Kidney epithelial cell (primary cell): ENCODE results near the gene REXO1. TPM values are rescaled to one million over a fixed set of nuclear protein-coding genes. Genes with fewer than 3 reads are reported as not detected.

Experiments
- DNase-seq: peaks from one replicate; pipeline ENCODE4 v3.0.0-alpha.2; 2010; ENCODE audit warnings: low read depth
- H3K27me3 ChIP-seq: 2 replicates; pipeline ENCODE4 v1.6.0; 2011; ENCODE audit warnings: low read length; ENCODE audit not compliant: control insufficient read depth, insufficient read depth
- H3K36me3 ChIP-seq: 2 replicates; pipeline ENCODE4 v1.5.1; 2011; ENCODE audit warnings: low read length; ENCODE audit not compliant: control insufficient read depth, insufficient read depth
- H3K4me3 ChIP-seq: 2 replicates; pipeline ENCODE4 v1.5.1; 2011; ENCODE audit warnings: low read depth, mild to moderate bottlenecking, control low read depth, low read length
- CTCF ChIP-seq: IDR thresholded peaks from 2 replicates; pipeline ENCODE4 v1.5.1; 2011; ENCODE audit warnings: mild to moderate bottlenecking, moderate library complexity, low read length, control low read depth, inconsistent platforms; ENCODE audit not compliant: insufficient read depth, poor library complexity, severe bottlenecking
- total RNA-seq: library from RNA; depleted of rRNA; stranded (reverse); fragments of >200 nt; gene quantifications from 2 replicates; pipeline ENCODE4 v1.2.3, GENCODE V29; 2015

The REXO1 gene
- total RNA-seq, 1 donor from 2014 or later: 18.8 TPM

- Histone ChIP-seq H3K36me3 (no peaks in the 10 kb centered on the region), H3K4me3 (no peak overlapping the region), H3K27me3 (no peaks in the 10 kb centered on the region)
- TF ChIP-seq CTCF: no peak
- no peak for DNase-seq
Observed at GRCh38 chr19:1849886-1850398, 1.7 kb upstream of the REXO1 start.

- H3K4me3 ChIP-seq: no peak overlapping the region
- no peaks in the 10 kb centered on the region for H3K36me3 ChIP-seq
- no peak for TF ChIP-seq CTCF
- no peak for DNase-seq
- H3K27me3 ChIP-seq: no peaks in the 10 kb centered on the region
Observed at GRCh38 chr19:1849132-1849474, 820 bp upstream of the REXO1 start.

GRCh38 chr19:1847684-1848398 is 442 bp downstream of the REXO1 start:
- Histone ChIP-seq H3K27me3 (no peaks in the 10 kb centered on the region), H3K4me3 (peak overlapping the region; percentile 58), H3K36me3 (no peaks in the 10 kb centered on the region)
- no peak for TF ChIP-seq CTCF
- DNase-seq: no peak

DNA sequence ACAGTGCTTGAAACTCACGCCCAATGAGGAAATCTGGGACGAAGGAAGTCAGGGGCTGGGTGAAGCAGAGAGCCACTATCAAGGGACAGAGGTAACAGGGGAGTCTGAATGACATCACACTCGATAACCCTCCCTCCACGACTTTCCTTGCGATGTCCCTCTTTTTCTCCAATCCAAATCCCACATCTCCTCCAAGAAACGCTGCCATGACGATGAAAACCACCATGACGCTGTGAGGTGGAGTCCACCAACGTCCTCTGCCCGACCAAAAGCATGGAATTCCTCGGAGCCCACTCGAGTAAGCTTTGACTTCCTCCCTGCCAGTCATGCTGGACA is 967 bp downstream of the REXO1 start:
- no peak for TF ChIP-seq CTCF
- Histone ChIP-seq H3K4me3 (peak overlapping the region; percentile 58), H3K27me3 (no peaks in the 10 kb centered on the region), H3K36me3 (no peaks in the 10 kb centered on the region)
- DNase-seq: no peak

DNA sequence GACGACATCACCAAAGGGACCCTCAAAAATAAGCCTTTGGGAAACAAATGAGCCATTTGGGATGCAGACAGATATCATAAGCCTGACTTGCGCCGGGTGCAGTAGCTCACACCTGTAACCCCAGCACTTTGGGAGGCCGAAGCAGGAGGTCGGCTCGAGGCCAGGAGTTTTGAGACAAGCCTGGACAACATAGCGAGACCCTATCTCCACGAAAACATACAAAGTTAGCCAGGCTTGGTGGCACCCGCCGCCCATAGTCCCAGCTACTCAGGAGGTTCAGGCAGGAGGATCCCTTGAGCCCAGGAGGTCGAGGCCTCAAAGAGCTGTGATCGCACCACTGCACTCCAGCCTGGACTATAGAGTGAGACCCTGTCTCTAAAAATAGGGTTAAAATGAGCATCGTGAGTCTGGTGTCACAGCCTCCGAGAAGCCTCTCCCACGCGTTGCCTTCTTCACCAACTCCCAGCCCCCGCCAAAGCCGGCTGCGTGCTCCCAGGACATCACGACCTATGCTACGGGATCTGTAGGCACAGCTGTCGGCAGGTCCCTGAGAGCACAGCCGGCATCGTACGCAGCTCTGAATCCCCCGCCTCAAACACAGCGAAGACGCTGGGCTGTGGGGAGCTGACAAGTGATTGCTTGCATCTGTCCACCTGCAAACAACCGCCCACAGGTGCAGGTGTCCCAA is 1.6 kb downstream of the REXO1 start:
- no peak for TF ChIP-seq CTCF
- H3K36me3 ChIP-seq: no peaks in the 10 kb centered on the region

More for the DNA sequence above, 1.6 kb downstream of the REXO1 start:
- no peaks in the 10 kb centered on the region for H3K27me3 ChIP-seq
- no peak for DNase-seq
- H3K4me3 ChIP-seq: peak overlapping the region; percentile 58
